Gastroesophageal sphincter (tissue), 3 donors: ENCODE data around the gene YOD1.

ENCODE experiments used
- EP300 ChIP-seq: sonication (generic); formaldehyde crosslinking; IDR thresholded peaks from one replicate; pipeline ENCODE4 v1.6.1; 2017; ENCODE audit warnings: antibody characterized with exemption, mild to moderate bottlenecking
- POLR2A ChIP-seq, 2 donors: fragments of 450-650 bp; IDR thresholded peaks; one replicate each; pipeline ENCODE4 v1.6.1; 2017; ENCODE audit warnings: antibody characterized with exemption in 2 of 2, mild to moderate bottlenecking in 2 of 2, moderate library complexity in 1 of 2
- POLR2AphosphoS5 ChIP-seq: sonication (generic); formaldehyde crosslinking; IDR thresholded peaks from one replicate; pipeline ENCODE4 v1.6.1; 2017; ENCODE audit warnings: antibody characterized with exemption
- TF ChIP-seq, protein P1 (sequence below), 4 experiments: fragments of 200-600 bp in 2 of 4; fragments of 450-650 bp in 2 of 4; sonication (generic) in 1 of 4; IDR thresholded peaks; one replicate each; pipeline ENCODE4 v1.5.1; 2017 to 2019; ENCODE audit warnings: antibody characterized with exemption in 4 of 4, mild to moderate bottlenecking in 2 of 4, moderate library complexity in 2 of 4

DNA sequence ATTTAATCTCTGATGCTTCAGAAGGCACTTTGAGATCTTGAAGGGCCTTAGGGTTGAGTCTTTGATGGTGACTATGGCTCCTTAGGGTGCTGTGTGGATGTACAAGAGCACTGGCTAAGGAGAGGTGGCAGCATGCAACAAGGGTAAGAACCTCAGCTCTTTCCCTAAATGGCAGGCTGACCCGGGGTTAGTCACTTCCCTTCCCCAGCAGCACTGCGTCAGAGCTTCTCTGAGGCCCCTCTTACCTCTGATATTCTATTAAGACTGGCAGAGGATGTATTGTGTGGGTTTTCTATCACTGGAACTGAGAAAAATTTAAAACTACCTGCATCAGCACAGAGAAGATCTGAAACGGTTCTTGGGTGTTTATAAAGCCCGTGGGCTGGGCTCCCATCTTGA lies 30.3 kb downstream of the YOD1 start:
- no peak for TF ChIP-seq POLR2A (IDR thresholded peaks at IDR 0.05)
- TF ChIP-seq, protein P1, sequence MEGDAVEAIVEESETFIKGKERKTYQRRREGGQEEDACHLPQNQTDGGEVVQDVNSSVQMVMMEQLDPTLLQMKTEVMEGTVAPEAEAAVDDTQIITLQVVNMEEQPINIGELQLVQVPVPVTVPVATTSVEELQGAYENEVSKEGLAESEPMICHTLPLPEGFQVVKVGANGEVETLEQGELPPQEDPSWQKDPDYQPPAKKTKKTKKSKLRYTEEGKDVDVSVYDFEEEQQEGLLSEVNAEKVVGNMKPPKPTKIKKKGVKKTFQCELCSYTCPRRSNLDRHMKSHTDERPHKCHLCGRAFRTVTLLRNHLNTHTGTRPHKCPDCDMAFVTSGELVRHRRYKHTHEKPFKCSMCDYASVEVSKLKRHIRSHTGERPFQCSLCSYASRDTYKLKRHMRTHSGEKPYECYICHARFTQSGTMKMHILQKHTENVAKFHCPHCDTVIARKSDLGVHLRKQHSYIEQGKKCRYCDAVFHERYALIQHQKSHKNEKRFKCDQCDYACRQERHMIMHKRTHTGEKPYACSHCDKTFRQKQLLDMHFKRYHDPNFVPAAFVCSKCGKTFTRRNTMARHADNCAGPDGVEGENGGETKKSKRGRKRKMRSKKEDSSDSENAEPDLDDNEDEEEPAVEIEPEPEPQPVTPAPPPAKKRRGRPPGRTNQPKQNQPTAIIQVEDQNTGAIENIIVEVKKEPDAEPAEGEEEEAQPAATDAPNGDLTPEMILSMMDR (IDR thresholded peaks at IDR 0.05), result no peak
- TF ChIP-seq EP300, result no peak
- no peak for TF ChIP-seq POLR2AphosphoS5
